ENCODE measurements around the gene GABRP.

GABRP gene

DNA sequence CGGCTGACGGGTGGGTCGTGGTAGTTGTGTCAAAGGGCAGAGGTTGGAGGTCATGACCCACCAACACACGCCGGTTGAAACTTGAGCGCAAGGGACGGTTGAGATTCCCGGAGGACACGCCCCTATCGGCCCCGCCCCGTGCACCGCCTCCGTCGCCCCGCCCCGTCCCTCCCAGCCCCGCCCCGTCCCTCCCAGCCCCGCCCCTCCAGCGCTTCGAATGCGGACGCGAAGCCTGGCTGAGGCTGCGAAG, 78.1 kb downstream of the GABRP start:
- no peak for DNase-seq (ENCODE audit: low read depth)

DNA sequence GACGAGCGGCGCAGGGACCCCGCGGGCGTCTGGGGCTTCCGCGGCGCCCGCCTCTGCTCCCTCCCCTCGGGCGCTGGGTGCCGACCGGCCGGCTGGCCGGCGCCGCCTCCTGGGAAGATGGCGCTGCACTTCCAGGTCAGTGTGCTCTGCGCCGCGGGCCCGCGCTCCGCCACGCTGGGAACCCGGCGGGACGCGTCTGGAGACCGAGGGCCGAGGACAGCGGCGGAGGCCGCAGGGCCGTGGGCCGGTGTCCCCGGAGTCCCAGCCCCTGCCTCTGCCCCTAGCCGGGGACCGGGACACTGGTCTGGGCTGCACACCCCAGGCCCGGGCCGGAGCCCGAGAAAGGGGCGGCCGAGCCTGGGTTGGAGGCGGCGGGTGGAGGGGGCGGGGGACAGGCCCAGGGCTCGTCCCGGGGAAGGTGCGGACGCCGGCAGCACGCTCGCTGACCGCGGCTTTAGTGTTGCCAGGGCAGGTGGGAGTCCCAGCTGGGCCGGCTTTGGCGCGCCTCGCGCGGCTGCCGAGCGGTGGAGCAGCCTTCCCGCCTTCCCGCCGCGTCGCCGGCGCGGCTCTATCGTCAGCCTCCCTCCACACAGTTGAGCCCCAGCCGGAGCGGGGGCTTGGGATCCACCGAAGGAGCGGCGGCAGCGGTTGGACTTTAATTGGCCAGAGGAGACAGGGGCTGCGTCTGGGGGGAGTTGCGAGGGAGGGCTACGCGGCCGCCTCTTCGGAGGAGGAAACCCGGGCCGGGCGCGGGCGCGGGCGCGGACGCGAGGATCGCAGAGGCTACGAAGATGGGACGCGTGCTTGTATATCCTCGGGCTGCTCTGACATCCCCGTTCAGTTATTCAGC, 78.6 kb downstream of the GABRP start, which contains the start of gene RANBP17:
TSS of gene RANBP17 (plus strand) at position 102 of the 850 bp plus-strand sequence.
- no peak for DNase-seq (ENCODE audit: low read depth)

DNA sequence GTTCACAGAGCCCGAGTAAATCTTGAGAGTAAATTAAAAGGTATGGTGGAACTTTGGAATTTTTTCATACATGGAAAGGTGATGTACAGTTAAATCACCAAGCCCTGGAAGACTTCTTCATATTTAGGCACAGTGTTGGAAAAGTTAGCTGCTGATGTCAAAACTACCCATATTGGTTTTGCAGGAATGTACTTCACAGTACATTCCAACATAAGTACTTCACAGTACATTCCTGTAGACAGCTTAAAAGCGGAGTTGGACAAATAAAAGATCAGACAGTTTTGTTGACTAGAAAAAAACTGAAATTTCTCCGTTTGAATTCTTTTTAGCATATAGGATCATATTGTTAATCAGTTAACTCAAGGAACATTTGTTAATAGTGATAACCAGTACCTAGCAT, 80.1 kb downstream of the GABRP start:
- DNase-seq (ENCODE audit: low read depth), result no peak

All from stimulated activated CD8-positive, alpha-beta memory T cell treated with anti-CD3 and anti-CD28 coated beads, Interleukin-4, amount 100 ng/mL, for 24 hours (primary cell).